Esophagus squamous epithelium (tissue), 4 donors: ENCODE data around the gene MON1A.

Source experiments
- CTCF ChIP-seq, 6 experiments: fragments of 450-650 bp in 4 of 6; fragments of 200-600 bp in 2 of 6; sonication (generic) in 2 of 6; IDR thresholded peaks; one replicate each; pipeline ENCODE4 v1.5.1; 2016 to 2019; ENCODE audit warnings: antibody characterized with exemption in 6 of 6, mild to moderate bottlenecking in 4 of 6, moderate library complexity in 4 of 6
- POLR2A ChIP-seq, 4 donors: fragments of 450-650 bp; IDR thresholded peaks; one replicate each; pipeline ENCODE4 v1.6.1; 2017; ENCODE audit warnings: antibody characterized with exemption in 4 of 4, mild to moderate bottlenecking in 4 of 4, moderate library complexity in 3 of 4

- TF ChIP-seq CTCF (IDR thresholded peaks at IDR 0.05), result no peak
- TF ChIP-seq POLR2A (IDR thresholded peaks at IDR 0.05), result no peak
Observed at GRCh38 chr3:49924683-49925082, 4.9 kb downstream of the MON1A start.
